Sigmoid colon (tissue), 7 donors: Measurements from ENCODE around the gene MAP4K5. TPM values are rescaled to one million over a fixed set of nuclear protein-coding genes. Genes with fewer than 3 reads are reported as not detected.

Source experiments
- DNase-seq: peaks from one replicate; pipeline ENCODE4 v3.0.0-alpha.2; 2019
- H3K27ac ChIP-seq, 4 donors: fragments of 200-600 bp; sonication (generic); one replicate each; pipeline ENCODE4 v1.5.1; 2016 to 2019; ENCODE audit warnings: mild to moderate bottlenecking in 1 of 4
- H3K27me3 ChIP-seq, 3 donors: fragments of 200-600 bp; sonication (generic); one replicate each; pipeline ENCODE4 v1.5.1; 2019; ENCODE audit warnings: mild to moderate bottlenecking in 1 of 3
- H3K36me3 ChIP-seq, 4 donors: fragments of 200-600 bp; sonication (generic); one replicate each; pipeline ENCODE4 v1.5.1; 2016 to 2019
- H3K4me1 ChIP-seq, 4 donors: fragments of 200-600 bp; sonication (generic); one replicate each; pipeline ENCODE4 v1.5.1; 2017 to 2019
- H3K4me3 ChIP-seq, 4 donors: fragments of 200-600 bp; sonication (generic); one replicate each; pipeline ENCODE4 v1.5.1; 2017 to 2019; ENCODE audit warnings: mild to moderate bottlenecking in 2 of 4, moderate library complexity in 1 of 4
- H3K9me3 ChIP-seq, 4 donors: fragments of 200-600 bp in 3 of 4; sonication (generic) in 3 of 4; one replicate each; pipeline versions ENCODE4 v1.5.1 to v1.6.1; 2013 to 2019
- CTCF ChIP-seq, 4 experiments: fragments of 450-650 bp in 3 of 4; fragments of 200-600 bp in 1 of 4; IDR thresholded peaks; one replicate each; pipeline ENCODE4 v1.5.1; 2016 to 2019; ENCODE audit warnings: antibody characterized with exemption in 4 of 4, mild to moderate bottlenecking in 3 of 4, moderate library complexity in 2 of 4
- EP300 ChIP-seq, 4 donors: sonication (generic); formaldehyde crosslinking; IDR thresholded peaks; one replicate each; pipeline ENCODE4 v1.6.1; 2017; ENCODE audit warnings: antibody characterized with exemption in 4 of 4
- POLR2A ChIP-seq, 2 donors: fragments of 450-650 bp; IDR thresholded peaks; one replicate each; pipeline ENCODE4 v1.6.1; 2016; ENCODE audit warnings: antibody characterized with exemption in 2 of 2, mild to moderate bottlenecking in 2 of 2, moderate library complexity in 2 of 2
- POLR2AphosphoS5 ChIP-seq, 4 donors: sonication (generic); formaldehyde crosslinking; IDR thresholded peaks; one replicate each; pipeline ENCODE4 v1.6.1; 2017; ENCODE audit warnings: antibody characterized with exemption in 4 of 4
- WGBS, 2 donors: extraction: QIAGEN DNeasy Blood & Tissue Kit; methylation state at CpG; one replicate each; pipeline ENCODE4 v1.1.7; 2013; 5-methylcytosine and 5-hydroxymethylcytosine counted together
- intact Hi-C: fragments of 100-400 bp; cut with DNase I; formaldehyde crosslinking; loops from one replicate; pipeline ENCODE4 v1.15.1; 2023
- polyA plus RNA-seq, 3 donors: library from polyadenylated mRNA; stranded (reverse); fragments of 200-250 nt; gene quantifications; one replicate each; pipeline ENCODE4 v1.2.3, GENCODE V29; 2013
- total RNA-seq, 4 donors: library from RNA; depleted of rRNA; stranded (reverse); fragments of >200 nt; gene quantifications; one replicate each; pipeline ENCODE4 v1.1.0, GENCODE V29; 2016
- donor health status: healthy with polysubstance abuse.
- donor health status: Bipolar disorder and iron deficiency.
- donor health status: healthy.

Gene MAP4K5
- total and polyA plus RNA-seq, 7 donors: 12.6 to 314 (median 144) TPM

- TF ChIP-seq POLR2AphosphoS5 (IDR thresholded peaks at IDR 0.05) (no peak), POLR2A (IDR thresholded peaks at IDR 0.05) (no peak), CTCF (IDR thresholded peaks at IDR 0.05) (no peak), EP300 (IDR thresholded peaks at IDR 0.05) (no peak)
- H3K27ac ChIP-seq: no peak overlapping the region
- no peak overlapping the region for H3K4me3 ChIP-seq
- intact Hi-C loops: no loop called here
- no peaks in the 10 kb centered on the region for H3K4me1 ChIP-seq
- no peak for DNase-seq
- H3K36me3 ChIP-seq: no peaks in the 10 kb centered on the region
- 83 to 86% methylated on average over 3 of the region's 3 CpGs for WGBS, 2 donors
- H3K27me3 ChIP-seq: no peaks in the 10 kb centered on the region
- no peaks in the 10 kb centered on the region for H3K9me3 ChIP-seq
Measured at GRCh38 chr14:50410071-50410470, 122.3 kb downstream of the MAP4K5 start.

GRCh38 chr14:50407111-50407812 is 125.1 kb downstream of the MAP4K5 start:
- H3K27ac ChIP-seq: no peak overlapping the region
- intact Hi-C loops: no loop called here
- TF ChIP-seq EP300 (IDR thresholded peaks at IDR 0.05) (no peak), CTCF (IDR thresholded peaks at IDR 0.05) (no peak), POLR2A (IDR thresholded peaks at IDR 0.05) (no peak), POLR2AphosphoS5 (IDR thresholded peaks at IDR 0.05) (no peak)
- no peak for DNase-seq
- H3K27me3 ChIP-seq: no peaks in the 10 kb centered on the region
- H3K9me3 ChIP-seq: no peaks in the 10 kb centered on the region
- WGBS, 2 donors: 86 to 92% methylated on average over 6 of the region's 6 CpGs
- H3K4me3 ChIP-seq: no peak overlapping the region
- peaks cover 0 to 10% (median 3%) of the 10 kb centered on the region in 4 donors for H3K4me1 ChIP-seq
- no peaks in the 10 kb centered on the region for H3K36me3 ChIP-seq

GRCh38 chr14:50403419-50403818 is 128.9 kb downstream of the MAP4K5 start:
- no peaks in the 10 kb centered on the region for H3K36me3 ChIP-seq
- H3K9me3 ChIP-seq: no peaks in the 10 kb centered on the region
- H3K27me3 ChIP-seq: no peaks in the 10 kb centered on the region
- peak overlapping the region in 1 of 4 donors; percentile 24 for H3K27ac ChIP-seq
- H3K4me3 ChIP-seq: no peak overlapping the region
- peaks cover 0 to 35% (median 26%) of the 10 kb centered on the region in 4 donors for H3K4me1 ChIP-seq
- DNase-seq: no peak
- intact Hi-C loops: loop anchor here (2.0 kb wide), 1 partner anchor 129 kb away; the partner anchor contains the start of gene MAP4K5
- TF ChIP-seq POLR2AphosphoS5 (IDR thresholded peaks at IDR 0.05): no peak
- TF ChIP-seq POLR2A (IDR thresholded peaks at IDR 0.05): no peak
- no peak for TF ChIP-seq EP300 (IDR thresholded peaks at IDR 0.05)
- no peak for TF ChIP-seq CTCF (IDR thresholded peaks at IDR 0.05)

GRCh38 chr14:50402965-50403364 is 129.4 kb downstream of the MAP4K5 start:
- 64 to 83% methylated on average over 1 of the region's 1 CpG for WGBS, 2 donors
- Histone ChIP-seq H3K36me3 (no peaks in the 10 kb centered on the region), H3K4me1 (peaks cover 0 to 40% (median 30%) of the 10 kb centered on the region in 4 donors), H3K27ac (peak overlapping the region in 1 of 4 donors; percentile 24), H3K9me3 (no peaks in the 10 kb centered on the region), H3K4me3 (no peak overlapping the region), H3K27me3 (no peaks in the 10 kb centered on the region)
- DNase-seq: no peak
- TF ChIP-seq POLR2AphosphoS5 (IDR thresholded peaks at IDR 0.05): no peak
- TF ChIP-seq EP300 (IDR thresholded peaks at IDR 0.05): no peak
- no peak for TF ChIP-seq CTCF (IDR thresholded peaks at IDR 0.05)
- TF ChIP-seq POLR2A (IDR thresholded peaks at IDR 0.05): no peak
- intact Hi-C loops: loop anchor here (2.0 kb wide), 1 partner anchor 130 kb away; the partner anchor contains the start of gene MAP4K5
